Trophoblast cell (in vitro differentiated cells and primary cell): ENCODE data around the gene GPR180.

ENCODE experiments used
- DNase-seq, 2 donors: peaks; one replicate each; pipeline ENCODE4 v3.0.0-alpha.2; 2016
- H2AFZ ChIP-seq: 2 replicates; pipeline ENCODE4 v1.6.1; 2013; ENCODE audit warnings: low read length, moderate library complexity, mild to moderate bottlenecking; ENCODE audit not compliant: insufficient read depth, poor library complexity
- H2AK5ac ChIP-seq: 2 replicates; pipeline ENCODE4 v1.6.1; 2013; ENCODE audit warnings: mild to moderate bottlenecking, low read length
- H2BK120ac ChIP-seq: 2 replicates; pipeline ENCODE4 v1.6.1; 2013; ENCODE audit warnings: low read length, mild to moderate bottlenecking, moderate library complexity; ENCODE audit not compliant: insufficient read depth, poor library complexity
- H2BK12ac ChIP-seq: 2 replicates; pipeline ENCODE4 v1.6.1; 2013; ENCODE audit warnings: mild to moderate bottlenecking, low read length, moderate library complexity
- H2BK5ac ChIP-seq: 2 replicates; pipeline ENCODE4 v1.6.1; 2013; ENCODE audit warnings: low read length, low read depth, moderate library complexity, mild to moderate bottlenecking; ENCODE audit not compliant: poor library complexity
- H3K14ac ChIP-seq: 2 replicates; pipeline ENCODE4 v1.6.1; 2013; ENCODE audit warnings: mild to moderate bottlenecking, low read length
- H3K18ac ChIP-seq: 2 replicates; pipeline ENCODE4 v1.6.1; 2013; ENCODE audit warnings: mild to moderate bottlenecking, low read length
- H3K23ac ChIP-seq: 2 replicates; pipeline ENCODE4 v1.6.1; 2013; ENCODE audit warnings: low read length
- H3K27ac ChIP-seq: 2 replicates; pipeline ENCODE4 v1.5.1; 2013; ENCODE audit warnings: low read depth, mild to moderate bottlenecking, inconsistent platforms, low read length, moderate library complexity
- H3K27me3 ChIP-seq: 2 replicates; pipeline ENCODE4 v1.6.1; 2013; ENCODE audit warnings: inconsistent platforms, mild to moderate bottlenecking, low read length, moderate library complexity; ENCODE audit not compliant: insufficient read depth
- H3K36me3 ChIP-seq, 2 experiments: 1 replicate in 1 of 2; 2 replicates in 1 of 2; pipeline ENCODE4 v1.6.1; 2013; ENCODE audit warnings: low read length in 2 of 2, mild to moderate bottlenecking in 2 of 2, moderate library complexity in 1 of 2; ENCODE audit not compliant: insufficient read depth in 2 of 2, control insufficient read depth in 1 of 2
- H3K4ac ChIP-seq: 2 replicates; pipeline ENCODE4 v1.6.1; 2013; ENCODE audit warnings: low read depth, mild to moderate bottlenecking, low read length, moderate library complexity
- H3K4me1 ChIP-seq, 2 experiments: 1 replicate in 1 of 2; 2 replicates in 1 of 2; pipeline ENCODE4 v1.6.1; 2013; ENCODE audit warnings: low read length in 2 of 2, mild to moderate bottlenecking in 2 of 2, moderate library complexity in 1 of 2; ENCODE audit not compliant: insufficient read depth in 2 of 2, control insufficient read depth in 1 of 2
- H3K4me2 ChIP-seq: 2 replicates; pipeline ENCODE4 v1.6.1; 2013; ENCODE audit warnings: inconsistent platforms, mild to moderate bottlenecking, low read length, moderate library complexity
- H3K4me3 ChIP-seq: 2 replicates; pipeline ENCODE4 v1.5.1; 2013; ENCODE audit warnings: mild to moderate bottlenecking, low read depth, low read length, inconsistent platforms
- H3K79me1 ChIP-seq: one replicate; pipeline ENCODE4 v1.6.1; 2013; ENCODE audit warnings: low read length
- H3K79me2 ChIP-seq: 2 replicates; pipeline ENCODE4 v1.6.1; 2013; ENCODE audit warnings: low read length, mild to moderate bottlenecking; ENCODE audit not compliant: control insufficient read depth, insufficient read depth, poor library complexity
- H3K9ac ChIP-seq: 2 replicates; pipeline ENCODE4 v1.6.1; 2013; ENCODE audit warnings: mild to moderate bottlenecking, low read length
- H3K9me3 ChIP-seq: 2 replicates; pipeline ENCODE4 v1.6.1; 2013; ENCODE audit warnings: low read depth, mild to moderate bottlenecking, control low read depth, inconsistent platforms, low read length; ENCODE audit not compliant: insufficient read depth
- H4K12ac ChIP-seq: 2 replicates; pipeline ENCODE4 v1.6.1; 2013; ENCODE audit warnings: low read depth, mild to moderate bottlenecking, low read length, moderate library complexity
- H4K8ac ChIP-seq: 2 replicates; pipeline ENCODE4 v1.6.1; 2013; ENCODE audit warnings: low read depth, mild to moderate bottlenecking, low read length, moderate library complexity
- H4K91ac ChIP-seq: one replicate; pipeline ENCODE4 v1.6.1; 2013; ENCODE audit warnings: low read depth, mild to moderate bottlenecking, low read length, moderate library complexity
- WGBS: extraction: QIAGEN DNeasy Blood & Tissue Kit; methylation state at CpG from one replicate; pipeline ENCODE4 v1.1.7; 2013; ENCODE audit warnings: missing lambda C conversion rate; ENCODE audit not compliant: insufficient read length, insufficient coverage; ENCODE audit errors: extremely low coverage; 5-methylcytosine and 5-hydroxymethylcytosine counted together

Gene GPR180

DNA sequence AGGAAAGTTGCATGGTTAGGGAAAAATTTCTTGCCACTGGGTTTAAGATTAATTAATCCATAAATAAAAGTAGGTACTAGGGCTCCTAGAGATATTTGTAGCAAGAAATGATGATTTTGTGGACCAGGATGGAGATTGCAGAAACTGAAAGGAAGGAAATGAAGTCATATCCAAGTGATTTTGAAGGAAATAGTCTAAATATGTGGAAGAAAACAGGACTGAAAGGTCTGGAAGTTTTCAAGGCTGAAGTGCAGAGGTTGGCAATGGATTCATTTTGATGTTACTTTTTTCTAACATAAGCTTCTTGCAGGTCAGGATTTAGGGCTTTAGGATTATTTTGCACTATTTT, 57.9 kb downstream of the GPR180 start:
- no peaks in the 10 kb centered on the region for H3K36me3 ChIP-seq
- no peak for DNase-seq
- no peak overlapping the region for H3K27ac ChIP-seq
- no peak overlapping the region for H2BK5ac ChIP-seq
- H4K91ac ChIP-seq = no peak overlapping the region
- no peaks in the 10 kb centered on the region for H3K79me1 ChIP-seq
- H3K9ac ChIP-seq = no peak overlapping the region
- no peak overlapping the region for H3K4ac ChIP-seq
- H3K27me3 ChIP-seq = no peaks in the 10 kb centered on the region
- H2BK12ac ChIP-seq = no peak overlapping the region
- no peaks in the 10 kb centered on the region for H3K4me1 ChIP-seq
- H4K8ac ChIP-seq = no peak overlapping the region
- H4K12ac ChIP-seq = no peak overlapping the region
- H2AK5ac ChIP-seq = no peak overlapping the region
- H3K14ac ChIP-seq = no peak overlapping the region
- H3K4me2 ChIP-seq = no peak overlapping the region
- no peaks in the 10 kb centered on the region for H3K79me2 ChIP-seq
- H2AFZ ChIP-seq = no peak overlapping the region
- H3K18ac ChIP-seq = no peak overlapping the region
- H3K23ac ChIP-seq = no peak overlapping the region
- H3K4me3 ChIP-seq = no peak overlapping the region
- H2BK120ac ChIP-seq = no peak overlapping the region
- no peaks in the 10 kb centered on the region for H3K9me3 ChIP-seq

DNA sequence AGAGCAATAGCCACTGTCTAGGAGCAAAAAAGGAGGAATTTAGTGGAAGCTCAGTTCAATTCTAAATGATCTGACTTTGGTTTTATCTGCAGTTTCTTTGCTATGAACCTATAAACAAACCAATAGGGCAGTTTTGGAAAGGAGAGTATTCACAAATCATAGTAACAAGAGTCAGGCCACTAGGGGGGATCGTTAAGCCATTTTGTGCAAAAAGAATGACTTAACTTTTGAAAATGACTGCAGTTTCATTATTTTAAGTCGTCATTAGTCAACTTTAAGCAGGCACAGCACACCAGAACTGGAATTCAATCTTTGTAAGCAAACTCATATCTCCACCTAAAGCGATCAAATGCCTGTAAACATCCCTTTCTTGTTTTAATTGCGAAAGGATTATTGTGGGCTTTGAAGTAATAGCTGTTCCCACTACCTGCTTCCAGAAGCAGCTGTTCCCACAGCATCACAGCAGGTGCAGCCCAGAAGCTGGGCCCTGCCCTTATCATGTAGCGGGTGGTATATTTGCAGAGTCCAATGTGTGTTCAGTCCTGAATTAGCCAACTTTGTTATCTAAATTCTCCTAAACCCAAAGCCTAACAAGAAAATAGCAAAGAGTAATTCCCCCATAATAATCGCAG, 59.2 kb downstream of the GPR180 start:
- no peaks in the 10 kb centered on the region for H3K79me2 ChIP-seq
- no peak overlapping the region for H3K9ac ChIP-seq
- H4K8ac ChIP-seq = no peak overlapping the region
- no peaks in the 10 kb centered on the region for H3K9me3 ChIP-seq
- H3K27ac ChIP-seq = no peak overlapping the region
- no peak overlapping the region for H3K18ac ChIP-seq
- H3K79me1 ChIP-seq = no peaks in the 10 kb centered on the region
- no peak overlapping the region for H2BK12ac ChIP-seq
- H3K14ac ChIP-seq = no peak overlapping the region
- H3K23ac ChIP-seq = no peak overlapping the region
- no peak overlapping the region for H4K12ac ChIP-seq
- no peak overlapping the region for H3K4me2 ChIP-seq
- H3K36me3 ChIP-seq = no peaks in the 10 kb centered on the region
- H3K4ac ChIP-seq = no peak overlapping the region
- DNase-seq = peak in 1 of 2 donors; percentile 33
- no peak overlapping the region for H4K91ac ChIP-seq
- H3K27me3 ChIP-seq = no peaks in the 10 kb centered on the region
- H2BK5ac ChIP-seq = no peak overlapping the region
- H2AK5ac ChIP-seq = no peak overlapping the region
- WGBS = no CpG with 5 or more reads among the region's 6 CpGs
- no peak overlapping the region for H2BK120ac ChIP-seq
- H3K4me3 ChIP-seq = no peak overlapping the region
- no peak overlapping the region for H2AFZ ChIP-seq
- no peaks in the 10 kb centered on the region for H3K4me1 ChIP-seq

DNA sequence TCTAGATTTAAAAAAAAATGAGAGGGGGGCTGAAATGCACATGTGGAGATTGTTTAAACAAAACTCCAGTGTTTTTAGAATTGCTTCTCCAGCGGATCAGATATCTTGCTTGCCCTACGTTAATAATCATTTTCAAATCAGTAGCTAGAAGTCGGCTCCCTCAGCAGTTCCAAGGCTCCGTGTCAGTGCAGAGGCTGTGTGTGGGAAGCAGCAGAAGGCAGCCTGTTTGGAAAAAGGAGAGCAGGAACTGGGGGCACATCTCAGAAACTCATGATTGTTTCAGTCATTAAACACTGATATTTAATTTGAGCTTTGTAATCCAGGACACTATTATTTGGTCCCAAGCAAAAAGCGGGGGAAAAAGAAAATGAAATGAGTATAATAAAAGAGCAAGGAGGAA, 59.7 kb downstream of the GPR180 start:
- H3K36me3 ChIP-seq = no peaks in the 10 kb centered on the region
- H3K14ac ChIP-seq = no peak overlapping the region
- no peak overlapping the region for H3K18ac ChIP-seq
- DNase-seq = no peak
- H3K27ac ChIP-seq = no peak overlapping the region
- no peak overlapping the region for H2BK120ac ChIP-seq
- no peaks in the 10 kb centered on the region for H3K27me3 ChIP-seq
- H4K8ac ChIP-seq = no peak overlapping the region
- WGBS = no CpG with 5 or more reads among the region's 5 CpGs
- no peak overlapping the region for H3K4me3 ChIP-seq
- no peak overlapping the region for H2AK5ac ChIP-seq
- H3K79me2 ChIP-seq = no peaks in the 10 kb centered on the region
- no peak overlapping the region for H2BK12ac ChIP-seq
- no peak overlapping the region for H3K4ac ChIP-seq
- H2BK5ac ChIP-seq = no peak overlapping the region
- no peak overlapping the region for H3K9ac ChIP-seq
- no peaks in the 10 kb centered on the region for H3K4me1 ChIP-seq
- no peak overlapping the region for H4K12ac ChIP-seq
- no peak overlapping the region for H2AFZ ChIP-seq
- no peak overlapping the region for H3K4me2 ChIP-seq
- no peak overlapping the region for H3K23ac ChIP-seq
- H3K79me1 ChIP-seq = no peaks in the 10 kb centered on the region
- H4K91ac ChIP-seq = no peak overlapping the region
- H3K9me3 ChIP-seq = no peaks in the 10 kb centered on the region

DNA sequence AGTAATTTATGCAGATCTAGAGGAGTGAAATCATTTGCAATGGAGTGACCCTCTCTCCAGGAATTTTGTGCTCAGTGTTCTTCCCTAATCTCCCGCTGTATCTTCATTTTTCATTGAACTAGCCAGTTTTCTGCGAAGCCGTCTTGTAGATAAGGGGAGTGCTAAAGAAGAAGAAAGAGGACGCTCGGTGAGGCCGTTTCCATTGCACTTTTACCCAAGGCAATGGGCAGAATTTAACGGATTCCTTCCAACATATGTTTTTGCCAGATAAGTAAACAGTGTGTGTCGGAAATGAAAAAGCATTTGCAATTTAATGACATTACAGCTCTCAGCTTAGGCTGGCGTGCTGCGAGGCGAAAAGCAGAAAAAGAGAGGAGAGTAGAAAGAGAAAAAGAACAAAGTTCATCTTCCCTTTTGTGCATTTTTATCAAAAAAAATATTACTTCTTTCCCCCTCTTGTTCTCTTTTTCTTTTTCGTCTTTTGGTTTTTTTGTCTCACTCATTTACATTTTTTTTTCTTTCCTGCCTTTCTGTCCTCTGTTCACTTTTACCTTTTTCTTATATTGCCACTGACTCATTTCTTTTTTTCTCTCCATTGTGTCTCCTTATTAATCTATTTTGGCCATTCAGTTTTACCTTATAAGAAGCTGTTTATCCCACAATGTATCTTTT, 60.8 kb downstream of the GPR180 start:
- Histone ChIP-seq H3K4me3 (no peak overlapping the region), H4K91ac (no peak overlapping the region), H3K79me1 (no peaks in the 10 kb centered on the region), H2BK12ac (no peak overlapping the region), H4K8ac (no peak overlapping the region), H3K4me2 (no peak overlapping the region), H3K23ac (no peak overlapping the region), H3K14ac (no peak overlapping the region), H4K12ac (no peak overlapping the region), H2BK120ac (no peak overlapping the region), H3K18ac (no peak overlapping the region), H3K4me1 (no peaks in the 10 kb centered on the region), H3K36me3 (no peaks in the 10 kb centered on the region), H3K9me3 (no peaks in the 10 kb centered on the region), H3K9ac (no peak overlapping the region), H3K4ac (no peak overlapping the region), H3K79me2 (no peaks in the 10 kb centered on the region), H3K27me3 (no peaks in the 10 kb centered on the region), H2BK5ac (no peak overlapping the region), H2AFZ (no peak overlapping the region), H2AK5ac (no peak overlapping the region), H3K27ac (no peak overlapping the region)
- no CpG with 5 or more reads among the region's 12 CpGs for WGBS
- DNase-seq = peak in 1 of 2 donors; percentile 30
